MM.1S (cell line): ENCODE measurements around the gene NDOR1.

Source experiments
- EZH2 ChIP-seq: fragments of 300-600 bp; sonication (generic); optimal IDR thresholded peaks from 2 replicates; pipeline ENCODE3; 2017; ENCODE audit warnings: low read depth, mild to moderate bottlenecking, antibody characterized with exemption, low read length, mixed read lengths
- EZH2phosphoT487 ChIP-seq: fragments of 300-600 bp; sonication (generic); IDR thresholded peaks from 2 replicates; pipeline ENCODE4 v1.6.1; 2018; ENCODE audit warnings: antibody characterized with exemption, low read length
- TF ChIP-seq, protein P1 (sequence below): fragments of 300-600 bp; sonication (generic); IDR thresholded peaks from 2 replicates; pipeline ENCODE4 v1.5.1; 2016; ENCODE audit warnings: antibody characterized with exemption, low read length, mixed read lengths

DNA sequence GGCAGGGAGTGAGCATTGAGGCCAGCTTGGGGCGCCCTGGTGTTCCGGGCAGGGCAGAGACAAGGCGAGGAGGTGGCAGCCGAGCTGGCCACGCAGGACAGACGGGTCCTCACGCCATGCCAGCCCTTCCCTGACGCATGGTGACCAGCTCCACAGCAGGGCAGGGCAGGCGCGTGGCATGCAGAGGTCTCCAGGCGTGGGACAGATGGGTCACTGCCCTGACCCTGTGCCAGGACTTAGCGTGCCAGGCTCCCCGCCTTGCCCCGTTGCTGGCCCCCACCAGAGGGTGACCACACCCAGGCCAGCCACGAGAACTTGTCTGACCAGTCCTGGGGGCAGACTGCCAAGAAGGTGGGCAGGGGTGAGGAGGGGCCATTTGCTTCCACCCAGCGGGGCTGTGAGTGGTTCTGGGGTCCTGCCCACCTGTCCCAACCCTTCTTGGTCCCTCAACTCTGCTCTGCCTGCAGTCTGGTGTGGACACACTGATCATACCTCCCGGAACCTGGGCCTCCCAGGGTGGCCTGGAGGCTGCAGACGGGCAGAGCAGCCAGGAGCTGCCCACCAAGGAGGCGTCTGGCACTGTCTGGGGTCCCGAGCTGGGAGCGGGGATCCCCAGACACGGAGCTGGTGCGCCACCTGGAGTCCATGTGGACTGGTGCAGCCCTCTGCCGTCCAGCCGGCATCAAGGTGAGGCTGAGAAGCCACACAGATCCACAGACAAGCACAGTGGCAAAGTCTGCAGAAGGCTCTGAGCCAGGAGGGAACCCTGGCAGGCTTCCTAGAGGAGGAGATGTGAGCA is 21.8 kb downstream of the NDOR1 start, which contains the start of gene RNF224:
- TF ChIP-seq, protein P1, sequence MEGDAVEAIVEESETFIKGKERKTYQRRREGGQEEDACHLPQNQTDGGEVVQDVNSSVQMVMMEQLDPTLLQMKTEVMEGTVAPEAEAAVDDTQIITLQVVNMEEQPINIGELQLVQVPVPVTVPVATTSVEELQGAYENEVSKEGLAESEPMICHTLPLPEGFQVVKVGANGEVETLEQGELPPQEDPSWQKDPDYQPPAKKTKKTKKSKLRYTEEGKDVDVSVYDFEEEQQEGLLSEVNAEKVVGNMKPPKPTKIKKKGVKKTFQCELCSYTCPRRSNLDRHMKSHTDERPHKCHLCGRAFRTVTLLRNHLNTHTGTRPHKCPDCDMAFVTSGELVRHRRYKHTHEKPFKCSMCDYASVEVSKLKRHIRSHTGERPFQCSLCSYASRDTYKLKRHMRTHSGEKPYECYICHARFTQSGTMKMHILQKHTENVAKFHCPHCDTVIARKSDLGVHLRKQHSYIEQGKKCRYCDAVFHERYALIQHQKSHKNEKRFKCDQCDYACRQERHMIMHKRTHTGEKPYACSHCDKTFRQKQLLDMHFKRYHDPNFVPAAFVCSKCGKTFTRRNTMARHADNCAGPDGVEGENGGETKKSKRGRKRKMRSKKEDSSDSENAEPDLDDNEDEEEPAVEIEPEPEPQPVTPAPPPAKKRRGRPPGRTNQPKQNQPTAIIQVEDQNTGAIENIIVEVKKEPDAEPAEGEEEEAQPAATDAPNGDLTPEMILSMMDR: peak; percentile 95
- TF ChIP-seq EZH2 (no peak), EZH2phosphoT487 (no peak)
